DOHH2 (cell line): ENCODE measurements around the gene ETNK2.

Source experiments
- CTCF ChIP-seq: fragments of 200-600 bp; sonication (generic); IDR thresholded peaks from one replicate; pipeline ENCODE4 v1.5.1; 2014; ENCODE audit warnings: antibody characterized with exemption, mild to moderate bottlenecking, low read depth, low read length; ENCODE audit not compliant: poor library complexity, severe bottlenecking
- EZH2phosphoT487 ChIP-seq: fragments of 200-600 bp; sonication (generic); IDR thresholded peaks from 2 replicates; pipeline ENCODE4 v1.6.1; 2017; ENCODE audit warnings: borderline replicate concordance, mild to moderate bottlenecking, antibody characterized with exemption, low read length, moderate library complexity, mixed read lengths

GRCh38 chr1:204130178-204130577 is 21.7 kb downstream of the ETNK2 start:
- TF ChIP-seq CTCF: no peak
- TF ChIP-seq EZH2phosphoT487: no peak
